K562 (cell line): ENCODE results near the gene HSPA1L. TPM values are rescaled to one million over a fixed set of nuclear protein-coding genes. Genes with fewer than 3 reads are reported as not detected.
A peak's percentile ranks its signal among the peaks of the same experiment; 100 is the strongest.

Experiments used
- BCLAF1 ChIP-seq, 2 experiments: fragments of 450-650 bp in 1 of 2; IDR thresholded peaks; 2 replicates each; pipeline ENCODE4 v1.6.1; 2011 to 2017; ENCODE audit warnings: low read depth in 2 of 2, antibody characterized with exemption in 1 of 2, borderline replicate concordance in 1 of 2, low read length in 1 of 2, mild to moderate bottlenecking in 1 of 2, mixed read lengths in 1 of 2; ENCODE audit not compliant: control insufficient read depth in 1 of 2
- CC2D1A ChIP-seq: fragments of 450-650 bp; IDR thresholded peaks from 2 replicates; pipeline ENCODE4 v1.6.1; 2017; ENCODE audit warnings: mild to moderate bottlenecking
- EHMT2 ChIP-seq: fragments of 450-650 bp; IDR thresholded peaks from 2 replicates; pipeline ENCODE4 v1.6.1; 2018; ENCODE audit warnings: antibody characterized with exemption
- ESRRB ChIP-seq: fragments of 250-450 bp; sonication (Bioruptor Pico); IDR thresholded peaks from 2 replicates; pipeline ENCODE4 v1.5.0; 2020; ENCODE audit warnings: mild to moderate bottlenecking, moderate library complexity, borderline replicate concordance
- HMBOX1 ChIP-seq: sonication (generic); IDR thresholded peaks from 2 replicates; pipeline ENCODE4 v1.6.1; 2016
- JUN ChIP-seq, 2 experiments: sonication (generic) in 1 of 2; formaldehyde crosslinking in 1 of 2; IDR thresholded peaks; 2 replicates each; pipeline versions ENCODE4 v1.6.1 to v1.8.0; 2012 to 2022; ENCODE audit warnings: borderline replicate concordance in 2 of 2, mild to moderate bottlenecking in 2 of 2, improper control_type of control experiment in 1 of 2, low read depth in 1 of 2, low read length in 1 of 2, missing genetic modification reagents in 1 of 2
- KHSRP ChIP-seq: fragments of 450-650 bp; IDR thresholded peaks from 2 replicates; pipeline ENCODE4 v1.6.1; 2017
- NFYB ChIP-seq: IDR thresholded peaks from 2 replicates; pipeline ENCODE4 v1.6.1; 2011; ENCODE audit warnings: mild to moderate bottlenecking, moderate library complexity; ENCODE audit not compliant: insufficient read length; ENCODE audit errors: extremely low read depth
- SMARCB1 ChIP-seq: IDR thresholded peaks from 2 replicates; pipeline ENCODE4 v1.6.1; 2011; ENCODE audit warnings: improper control_type of control experiment, low read depth; ENCODE audit not compliant: insufficient read length
- YBX1 ChIP-seq: fragments of 450-650 bp; IDR thresholded peaks from 2 replicates; pipeline ENCODE4 v1.7.1; 2016; ENCODE audit warnings: mild to moderate bottlenecking
- ZBTB9 ChIP-seq: fragments of 450-650 bp; formaldehyde crosslinking; IDR thresholded peaks from 2 replicates; pipeline ENCODE4 v1.4.0; 2020; ENCODE audit warnings: mild to moderate bottlenecking, moderate library complexity
- ZC3H11A ChIP-seq: IDR thresholded peaks from 2 replicates; pipeline ENCODE4 v1.6.1; 2012; ENCODE audit warnings: low read depth, low read length, improper control_type of control experiment
- ZFP91 ChIP-seq: sonication (generic); formaldehyde crosslinking; IDR thresholded peaks from 2 replicates; pipeline ENCODE4 v1.8.0; 2022; ENCODE audit warnings: mild to moderate bottlenecking, missing genetic modification reagents
- ZHX1 ChIP-seq: fragments of 150-350 bp; conservative IDR thresholded peaks from 2 replicates; pipeline ENCODE4 v1.6.1; 2014; ENCODE audit warnings: low read length
- ZNF212 ChIP-seq: fragments of 450-650 bp; formaldehyde crosslinking; IDR thresholded peaks from 2 replicates; pipeline ENCODE4 v1.4.0; 2020; ENCODE audit warnings: mild to moderate bottlenecking
- ZNF311 ChIP-seq: fragments of 250-450 bp; sonication (Bioruptor Pico); IDR thresholded peaks from 2 replicates; pipeline ENCODE4 v1.4.0; 2020; ENCODE audit warnings: mild to moderate bottlenecking, moderate library complexity
- ZNF707 ChIP-seq: fragments of 250-450 bp; sonication (Bioruptor Pico); conservative IDR thresholded peaks from 2 replicates; pipeline ENCODE4 v1.8.0; 2022; ENCODE audit warnings: inconsistent platforms, mild to moderate bottlenecking, moderate library complexity
- polyA plus RNA-seq, 8 experiments: library from polyadenylated mRNA; depleted of rRNA in 4 of 8; stranded (reverse) in 5 of 8; unstranded in 3 of 8; fragments of >200 nt; fragmentation: Nextera tagmentation in 2 of 8; fragmentation: Illumina TruSeq in 1 of 8; extraction: Ambion mirVana in 2 of 8; extraction: Trizol in 1 of 8; gene quantifications; 2 replicates each; pipeline versions ENCODE4 v1.2.1 to v1.2.3, GENCODE V29; 2011 to 2014; ENCODE audit warnings: inconsistent platforms in 1 of 8, missing spikeins in 1 of 8
- total RNA-seq, 7 experiments: library from RNA; depleted of rRNA in 6 of 7; stranded (reverse); fragments of >200 nt in 6 of 7; fragmentation: Illumina TruSeq in 2 of 7; extraction: Trizol in 2 of 7; gene quantifications; 2 replicates each; pipeline versions ENCODE4 v1.2.1 to v1.2.3, GENCODE V29; 2011 to 2021; ENCODE audit warnings: low replicate concordance in 1 of 7

Gene HSPA1L
- total and polyA plus RNA-seq, 9 of the 15 experiments (the other 6 are each of a cell fraction or from before 2014, with no cell fraction given) = 0.14 to 2.1 (median 1.3) TPM

- TF ChIP-seq ZHX1 (no peak), ZBTB9 (CRISPR knock-in tag) (peak; percentile 84; the same call in 1 of the 2 replicates), ZFP91 (CRISPR knock-in tag) (no peak), YBX1 (no peak), ZNF311 (no peak), EHMT2 (no peak), NFYB (no peak), SMARCB1 (no peak), ZC3H11A (peak; percentile 20; the same call in 1 of the 2 replicates), HMBOX1 (no peak), ZNF212 (CRISPR knock-in tag) (no peak), CC2D1A (peak; percentile 78), ESRRB (CRISPR knock-in tag) (no peak), JUN (IDR thresholded peaks at IDR 0.05; ENCODE audit: borderline replicate concordance, low read depth, low read length) (no peak), JUN (CRISPR knock-in tag; IDR thresholded peaks at IDR 0.05; ENCODE audit: borderline replicate concordance) (no peak), KHSRP (no peak), ZNF707 (no peak), BCLAF1 (IDR thresholded peaks at IDR 0.05; ENCODE audit: borderline replicate concordance in 1 of 2, control insufficient read depth in 1 of 2, low read depth in 2 of 2, low read length in 1 of 2) (0 out of 4 replicates have a peak, but pooled peaks of 1 of the 2 experiments have one; percentile 39)
Observed at GRCh38 chr6:31821301-31822035, 6.4 kb upstream of the HSPA1L start (continued).
